Cardiac atrium fibroblast (primary cell): ENCODE results near the gene FGF8. TPM values are rescaled to one million over a fixed set of nuclear protein-coding genes. Genes with fewer than 3 reads are reported as not detected.

Source experiments
- total RNA-seq: library from RNA; depleted of rRNA; stranded (reverse); fragments of >200 nt; gene quantifications from 2 replicates; pipeline ENCODE4 v1.2.3, GENCODE V29; 2015

FGF8 gene, protein sequence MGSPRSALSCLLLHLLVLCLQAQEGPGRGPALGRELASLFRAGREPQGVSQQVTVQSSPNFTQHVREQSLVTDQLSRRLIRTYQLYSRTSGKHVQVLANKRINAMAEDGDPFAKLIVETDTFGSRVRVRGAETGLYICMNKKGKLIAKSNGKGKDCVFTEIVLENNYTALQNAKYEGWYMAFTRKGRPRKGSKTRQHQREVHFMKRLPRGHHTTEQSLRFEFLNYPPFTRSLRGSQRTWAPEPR
- not detected in 2 replicates for total RNA-seq

DNA sequence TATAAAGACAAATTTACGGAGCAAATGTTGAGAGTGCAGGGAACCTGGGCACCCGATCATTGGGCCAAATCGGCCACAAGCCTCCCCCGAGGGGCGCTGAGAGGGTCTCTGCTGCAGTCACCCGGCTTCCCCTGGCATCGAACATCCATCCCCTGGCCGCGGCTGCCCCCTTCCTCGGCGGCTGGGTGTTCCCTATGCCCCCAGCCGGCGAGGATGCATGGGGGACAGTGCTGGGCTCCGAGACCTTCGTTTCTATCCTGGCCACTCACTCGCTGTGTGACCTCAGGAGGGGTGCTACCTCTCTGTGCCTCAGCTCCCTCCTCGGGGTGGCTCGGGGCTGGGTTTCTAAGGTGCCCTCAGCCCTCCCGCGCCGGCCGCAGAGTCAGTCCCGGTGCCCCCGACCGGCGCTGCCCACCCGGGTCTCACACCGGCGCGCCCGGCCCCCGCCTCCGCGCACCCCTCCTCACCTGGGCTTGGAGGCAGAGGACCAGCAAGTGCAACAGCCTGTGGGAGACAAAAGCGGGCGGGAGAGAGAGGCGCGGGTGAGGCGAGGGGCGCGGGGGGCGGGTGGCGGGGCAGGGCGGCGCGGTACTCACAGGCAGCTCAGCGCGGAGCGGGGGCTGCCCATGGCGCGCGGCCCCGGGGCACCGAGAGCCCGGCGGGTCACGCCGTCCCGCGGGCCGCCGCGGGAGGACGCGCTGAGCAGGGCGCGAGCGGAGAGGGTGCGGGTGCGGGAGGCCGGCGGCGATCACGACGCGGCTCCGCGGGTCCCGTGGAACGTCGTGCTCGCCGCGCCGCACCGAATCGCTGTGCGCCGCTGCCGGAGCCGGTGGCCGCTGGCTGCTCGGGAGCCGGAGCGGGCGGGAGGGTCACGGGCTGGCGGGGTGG, at the start of gene FGF8:
FGF8 (minus strand) TSS at position 842 of the 888 bp plus-strand sequence; CDS start at position 628, 214 bp downstream.

DNA sequence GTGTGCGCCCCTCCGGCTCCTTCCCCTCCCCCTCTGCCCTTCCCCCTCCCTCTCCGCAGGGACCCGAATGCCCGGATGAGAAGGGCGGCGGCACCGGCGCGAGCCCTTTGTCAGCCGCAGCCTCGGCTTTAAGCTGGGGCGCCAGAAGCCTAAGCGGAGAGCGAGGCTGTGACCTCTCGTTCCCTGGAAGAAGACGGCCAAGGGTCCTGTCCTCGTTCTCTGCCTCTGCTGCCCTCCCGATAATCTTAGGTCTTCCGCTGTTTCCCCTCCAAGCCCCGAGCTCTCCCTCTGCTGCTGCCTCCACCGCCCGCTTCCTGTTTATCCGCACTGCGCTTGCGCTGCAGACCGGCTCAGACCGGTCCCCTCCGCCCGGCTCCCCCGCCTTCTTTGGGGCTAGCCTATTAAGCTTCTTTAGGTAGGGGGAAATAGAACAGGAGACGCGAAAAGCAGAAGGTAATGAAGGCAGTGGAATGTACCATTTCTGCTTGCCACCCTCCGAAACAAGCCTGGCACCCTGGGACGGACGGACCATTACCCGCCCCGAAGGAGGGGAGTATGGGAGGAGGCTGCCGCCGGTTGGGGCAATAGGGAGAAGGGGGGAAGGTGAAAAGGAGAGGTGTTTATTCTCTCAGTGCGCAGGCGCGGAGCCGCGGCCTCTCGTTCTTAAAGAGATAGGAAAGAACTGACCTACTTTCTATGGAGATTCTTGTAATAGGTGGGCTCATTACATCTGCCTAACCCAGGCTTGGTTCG, 42.4 kb upstream of the FGF8 start, which contains the start of gene OGA:
OGA (minus strand) TSS at position 326 of the 753 bp plus-strand sequence. CDS start 422 bp downstream, outside the sequence.

DNA sequence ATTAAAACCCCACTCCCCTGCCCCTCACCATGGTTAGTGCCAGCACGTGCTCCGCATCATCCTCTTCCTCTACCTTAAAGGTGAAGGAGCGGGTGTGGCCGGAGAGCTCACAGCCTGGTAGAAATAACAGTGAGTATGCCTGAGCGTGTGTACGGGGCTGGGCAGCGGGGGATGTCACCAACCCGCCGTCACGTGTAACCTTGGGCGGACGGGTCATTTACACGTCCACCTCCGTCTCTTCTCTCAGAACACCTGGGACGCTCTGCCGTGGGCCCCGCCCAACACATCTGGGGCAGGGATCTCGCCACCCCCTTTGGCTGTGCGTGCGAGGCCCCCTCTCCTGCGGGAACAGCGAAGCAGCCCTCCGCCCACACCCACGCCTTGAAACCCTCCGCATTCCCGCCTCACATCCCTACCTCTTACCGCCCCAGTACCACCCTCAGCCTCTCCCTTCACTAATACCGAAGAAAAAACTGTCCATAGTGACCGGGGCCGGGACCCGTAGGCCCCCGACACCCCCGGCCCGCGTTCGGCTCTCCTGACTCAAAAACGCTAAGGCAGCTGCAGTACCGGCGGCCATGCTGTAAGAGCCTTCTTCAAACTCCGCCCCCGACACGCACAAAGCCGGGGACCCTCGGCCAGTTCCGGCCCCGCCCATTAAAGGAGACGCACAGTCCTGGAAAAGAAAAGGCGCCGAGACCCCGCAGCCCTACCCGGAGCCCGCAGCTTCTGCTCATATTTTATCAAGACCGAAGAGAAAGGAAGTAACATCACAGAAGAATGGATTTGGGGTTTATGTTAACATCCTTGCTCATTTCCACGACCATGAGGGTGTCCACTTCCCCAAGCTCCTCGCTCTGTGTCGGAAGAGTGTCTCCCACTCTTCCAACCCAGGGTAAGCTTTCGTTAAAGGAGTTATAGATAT, 7.2 kb upstream of the FGF8 start, which contains the start of gene NPM3:
NPM3 (minus strand) TSS at position 636 of the 925 bp plus-strand sequence; CDS start at position 580, 56 bp downstream.

Other genes with a start within 250 kb of the FGF8 start
- 16.0 and 17.3 TPM in 2 replicates for gene POLL, start 187.9 kb downstream of the FGF8 start, total RNA-seq
- 38.6 and 45.8 TPM in 2 replicates for gene DPCD, start 187.8 kb downstream of the FGF8 start, total RNA-seq
- gene FBXW4, start 80.9 kb downstream of the FGF8 start, total RNA-seq, result 14.8 and 15.7 TPM in 2 replicates
- 58.3 and 62.8 TPM in 2 replicates for gene NPM3, start 7.3 kb upstream of the FGF8 start, total RNA-seq
- gene OGA, start 42.3 kb upstream of the FGF8 start, total RNA-seq, result 36.9 and 41.5 TPM in 2 replicates
- 0.54 and 0.97 TPM in 2 replicates for gene KCNIP2, start 67.7 kb upstream of the FGF8 start, total RNA-seq